Activated T-helper 2 cell treated with anti-CD3 and anti-CD28 coated beads, Interferon-gamma antibody, Interleukin-2, Interleukin-4, amounts not matched to agents 10 μg/mL and 5 μg/mL and 100 μg/mL, durations not matched to agents 14 hours and 24 hours and 36 hours (primary cell): ENCODE data around the gene YBEY. TPM values are rescaled to one million over a fixed set of nuclear protein-coding genes. Genes with fewer than 3 reads are reported as not detected.

Experiments used
- DNase-seq: peaks from one replicate; pipeline ENCODE4 v3.0.0; 2021; ENCODE audit warnings: low spot score
- H3K27ac Mint-ChIP-seq: one replicate; pipeline ENCODE4 v1.8.0; 2021; ENCODE audit warnings: mixed read lengths
- H3K27me3 Mint-ChIP-seq: one replicate; pipeline ENCODE4 v1.8.0; 2021; ENCODE audit warnings: low read depth, mixed read lengths
- H3K36me3 Mint-ChIP-seq: one replicate; pipeline ENCODE4 v1.8.0; 2021; ENCODE audit warnings: low read depth, mixed read lengths
- H3K4me1 Mint-ChIP-seq: one replicate; pipeline ENCODE4 v1.8.0; 2021; ENCODE audit warnings: low read depth, mixed read lengths
- H3K4me3 Mint-ChIP-seq: one replicate; pipeline ENCODE4 v1.8.0; 2021; ENCODE audit warnings: low read depth, mild to moderate bottlenecking, moderate library complexity, mixed read lengths
- H3K9me3 Mint-ChIP-seq: one replicate; pipeline ENCODE4 v1.8.0; 2021; ENCODE audit warnings: mixed read lengths
- intact Hi-C: fragments of 100-400 bp; cut with micrococcal nuclease; formaldehyde crosslinking; loops from one replicate; pipeline ENCODE4 v1.15.1; 2023
- total RNA-seq: library from RNA; stranded (reverse); gene quantifications from 2 replicates; pipeline ENCODE4 v1.2.3, GENCODE V29; 2022

Gene YBEY
- total RNA-seq, 1 donor from 2014 or later, result 14.4 TPM

DNA sequence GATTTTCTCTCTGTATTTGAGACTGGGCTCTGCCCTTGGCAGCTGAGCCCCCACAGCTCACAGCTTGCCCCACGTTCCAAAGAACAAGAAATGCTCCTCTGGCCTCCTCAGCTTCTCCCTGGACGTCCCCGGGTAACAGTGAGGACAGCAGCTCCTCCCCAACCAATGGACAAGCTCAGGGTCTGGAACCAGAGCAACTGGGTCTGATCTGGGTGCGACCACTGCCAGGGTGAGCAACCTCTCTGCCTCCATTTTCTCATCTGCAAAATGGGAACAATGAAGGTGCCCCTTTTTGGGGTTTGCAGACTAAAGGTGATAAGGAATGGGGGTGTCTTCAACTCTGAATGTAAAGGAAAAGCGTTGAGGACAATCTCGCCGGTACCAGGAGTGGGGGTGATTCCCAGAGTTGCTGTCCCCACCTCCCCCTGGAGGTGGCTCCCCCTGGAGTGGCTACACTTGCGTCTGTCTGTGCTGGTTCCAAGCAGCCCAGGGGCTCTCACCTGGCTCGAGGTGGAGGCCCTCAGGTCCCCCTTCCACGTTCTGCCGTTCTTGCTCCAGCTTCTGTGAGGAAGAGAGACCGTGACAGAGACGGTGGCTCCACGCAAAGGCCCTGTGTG, 30.7 kb downstream of the YBEY start:
- Mint-ChIP-seq H3K9me3 (peaks cover 4% of the 10 kb centered on the region), H3K4me1 (peaks cover 15% of the 10 kb centered on the region), H3K4me3 (no peak overlapping the region), H3K27ac (no peak overlapping the region), H3K36me3 (peaks cover 47% of the 10 kb centered on the region), H3K27me3 (no peaks in the 10 kb centered on the region)
- intact Hi-C loops, result no loop called here
- no peak for DNase-seq

DNA sequence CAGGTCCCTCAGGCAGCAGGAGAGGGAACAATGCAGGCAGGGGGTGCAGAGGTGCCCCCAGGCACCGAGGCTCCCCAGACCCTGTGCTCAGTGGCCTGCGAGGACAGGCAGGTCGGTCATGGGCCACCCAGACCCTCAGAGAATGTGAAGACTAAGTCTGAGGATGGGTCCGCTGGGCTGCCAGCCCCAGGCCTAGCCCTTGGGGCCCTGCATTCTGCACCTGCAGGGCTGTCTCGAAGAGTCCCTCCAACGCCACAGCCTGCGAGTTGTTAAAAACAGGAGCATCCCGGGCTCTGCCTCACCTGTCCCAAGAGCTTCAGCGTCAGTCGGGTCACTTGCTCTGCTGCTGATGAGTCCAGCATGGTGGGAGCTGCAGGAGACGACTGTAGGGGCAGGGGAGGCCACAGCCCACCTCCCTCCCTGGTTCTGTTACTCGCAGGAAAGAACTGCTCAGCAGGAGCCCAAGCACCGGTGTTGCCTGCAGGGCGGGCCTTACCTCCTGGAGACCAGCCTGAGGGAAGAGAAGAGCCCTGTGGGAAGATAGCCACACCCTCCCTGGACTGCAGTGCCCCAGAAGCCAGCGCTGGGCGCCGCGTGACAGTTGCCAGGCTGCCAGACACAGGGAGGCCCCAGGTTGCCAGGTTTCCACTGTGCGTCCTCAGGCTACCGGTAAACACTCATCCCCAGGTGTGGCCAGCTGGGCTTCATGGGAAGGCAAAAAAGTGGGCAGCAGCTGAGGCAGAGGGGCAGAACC, 31.7 kb downstream of the YBEY start:
- intact Hi-C loops, result no loop called here
- H3K36me3 Mint-ChIP-seq, result peaks cover 49% of the 10 kb centered on the region
- peaks cover 18% of the 10 kb centered on the region for H3K4me1 Mint-ChIP-seq
- H3K27me3 Mint-ChIP-seq, result no peaks in the 10 kb centered on the region
- no peak for DNase-seq
- no peak overlapping the region for H3K4me3 Mint-ChIP-seq
- peaks cover under 1% of the 10 kb centered on the region for H3K9me3 Mint-ChIP-seq
- H3K27ac Mint-ChIP-seq, result no peak overlapping the region

DNA sequence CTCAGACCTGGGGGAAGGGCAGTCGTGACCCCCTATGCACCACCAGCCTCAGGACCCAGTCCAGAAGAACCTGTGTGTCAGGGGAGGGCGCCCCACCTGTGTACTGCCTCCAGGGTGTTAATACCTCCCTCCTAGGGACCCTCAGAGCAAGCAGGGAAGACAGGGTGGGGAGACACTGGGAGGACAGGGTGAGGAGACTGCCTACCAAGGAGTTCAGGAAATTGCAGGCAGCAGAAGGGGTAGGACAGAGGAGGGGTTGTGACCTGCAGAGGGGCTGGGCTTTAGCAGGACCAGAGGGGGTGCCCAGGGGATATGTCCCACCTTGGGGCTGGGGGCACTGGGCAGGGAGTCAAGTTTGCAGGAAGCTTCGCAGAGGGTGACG, 32.3 kb downstream of the YBEY start:
- Mint-ChIP-seq H3K4me3 (no peak overlapping the region), H3K4me1 (peaks cover 18% of the 10 kb centered on the region), H3K36me3 (peaks cover 49% of the 10 kb centered on the region), H3K27me3 (no peaks in the 10 kb centered on the region), H3K27ac (no peak overlapping the region), H3K9me3 (no peaks in the 10 kb centered on the region)
- intact Hi-C loops, result no loop called here
- DNase-seq, result no peak

DNA sequence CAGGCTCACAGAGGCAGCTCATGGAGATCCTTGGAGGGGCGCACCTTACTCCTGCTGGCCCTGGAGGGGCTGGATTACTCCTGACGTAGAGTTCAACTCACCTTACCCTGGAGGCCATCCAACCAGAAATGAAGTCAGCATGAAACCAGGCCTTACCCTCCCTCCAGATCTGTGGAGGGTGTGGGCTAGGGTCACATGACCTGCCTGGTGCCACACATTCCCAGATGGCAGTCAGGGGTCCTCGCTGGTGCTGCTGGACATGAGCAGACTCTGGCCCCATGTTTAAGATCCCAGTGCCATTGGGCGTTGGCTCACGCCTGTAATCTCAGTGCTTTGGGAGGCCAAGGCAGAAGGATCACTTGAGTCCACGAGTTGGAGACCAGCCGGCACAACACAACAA, 33.0 kb downstream of the YBEY start:
- intact Hi-C loops, result no loop called here
- Mint-ChIP-seq H3K4me3 (no peak overlapping the region), H3K4me1 (peaks cover 18% of the 10 kb centered on the region), H3K27me3 (no peaks in the 10 kb centered on the region), H3K27ac (no peak overlapping the region), H3K9me3 (no peaks in the 10 kb centered on the region), H3K36me3 (peaks cover 44% of the 10 kb centered on the region)
- no peak for DNase-seq

DNA sequence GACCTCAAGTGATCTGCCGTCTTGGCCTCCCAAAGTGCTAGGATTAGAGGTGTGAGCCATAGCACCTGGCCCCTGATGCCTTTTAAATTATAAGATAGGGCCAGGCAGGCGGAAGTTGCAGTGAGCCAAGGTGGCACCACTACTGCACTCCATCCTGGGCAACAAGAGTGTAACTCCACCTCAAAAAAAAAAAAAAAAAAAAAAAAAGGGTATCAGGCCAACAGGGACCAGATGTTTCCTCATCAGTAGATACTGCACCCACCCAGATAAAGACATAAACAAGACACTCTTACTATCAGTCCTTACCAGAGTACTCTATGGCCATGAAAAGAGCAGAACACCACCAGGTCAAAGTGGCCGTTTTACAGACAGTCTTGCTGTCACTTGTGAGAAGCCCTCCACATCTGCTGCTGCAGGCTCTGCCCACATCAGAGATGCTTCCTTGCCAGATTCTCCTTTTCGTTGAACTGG, 34.2 kb downstream of the YBEY start:
- Mint-ChIP-seq H3K27me3 (no peaks in the 10 kb centered on the region), H3K9me3 (no peaks in the 10 kb centered on the region), H3K4me3 (peak overlapping the region; percentile 39), H3K36me3 (peaks cover 39% of the 10 kb centered on the region), H3K4me1 (peaks cover 20% of the 10 kb centered on the region), H3K27ac (peak overlapping the region; percentile 33)
- no peak for DNase-seq
- intact Hi-C loops, result loop anchor here (10.0 kb wide), 1 partner anchor 346 kb away; no protein-coding TSS in a partner anchor

DNA sequence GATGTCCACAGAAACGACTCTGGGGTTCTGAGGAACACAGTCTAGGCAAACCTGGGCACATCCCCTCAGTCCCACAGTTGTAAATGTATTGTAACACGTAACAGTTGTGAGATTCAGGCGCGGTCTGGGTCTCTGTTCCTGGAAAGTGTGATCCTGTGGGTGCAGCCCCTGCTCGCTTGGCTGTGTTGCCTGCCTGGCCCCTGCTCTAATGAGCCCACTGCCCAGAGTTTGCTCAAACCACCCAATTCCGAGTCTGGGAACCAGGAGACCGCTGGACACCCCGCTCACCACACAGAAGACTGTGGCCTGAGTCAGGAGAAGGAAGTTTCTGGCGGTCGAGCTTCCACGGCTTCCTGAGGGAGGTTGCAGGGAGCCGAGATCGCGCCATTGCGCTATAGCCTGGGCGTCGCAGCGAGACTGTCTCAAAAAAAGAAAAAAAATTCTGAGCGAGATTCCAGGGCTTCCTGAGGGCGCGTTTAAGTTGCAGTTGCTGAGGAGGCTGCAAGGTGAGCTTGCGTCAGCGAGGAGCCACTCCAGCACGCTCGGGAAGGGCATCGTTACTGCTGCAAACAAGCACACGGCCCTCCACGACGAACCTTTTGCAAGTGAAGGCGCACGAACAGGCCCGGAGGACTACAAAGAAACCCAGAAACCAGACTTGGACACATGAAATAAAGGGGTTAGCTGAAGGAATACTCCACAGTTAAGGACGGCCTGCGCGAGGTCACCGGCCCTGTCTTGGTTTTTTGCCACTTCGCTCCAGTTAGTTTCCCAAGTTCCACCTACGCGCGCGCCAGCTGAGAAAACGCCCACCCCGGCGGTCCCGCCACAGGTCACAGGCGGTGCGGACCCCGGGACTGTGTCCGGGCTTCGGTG, 36.4 kb downstream of the YBEY start:
- Mint-ChIP-seq H3K27me3 (no peaks in the 10 kb centered on the region), H3K4me3 (peak overlapping the region; percentile 97), H3K4me1 (peaks cover 30% of the 10 kb centered on the region), H3K27ac (peak overlapping the region; percentile 93), H3K9me3 (no peaks in the 10 kb centered on the region), H3K36me3 (peaks cover 44% of the 10 kb centered on the region)
- intact Hi-C loops, result loop anchor here (10.0 kb wide), 1 partner anchor 348 kb away; no protein-coding TSS in a partner anchor
- no peak for DNase-seq

DNA sequence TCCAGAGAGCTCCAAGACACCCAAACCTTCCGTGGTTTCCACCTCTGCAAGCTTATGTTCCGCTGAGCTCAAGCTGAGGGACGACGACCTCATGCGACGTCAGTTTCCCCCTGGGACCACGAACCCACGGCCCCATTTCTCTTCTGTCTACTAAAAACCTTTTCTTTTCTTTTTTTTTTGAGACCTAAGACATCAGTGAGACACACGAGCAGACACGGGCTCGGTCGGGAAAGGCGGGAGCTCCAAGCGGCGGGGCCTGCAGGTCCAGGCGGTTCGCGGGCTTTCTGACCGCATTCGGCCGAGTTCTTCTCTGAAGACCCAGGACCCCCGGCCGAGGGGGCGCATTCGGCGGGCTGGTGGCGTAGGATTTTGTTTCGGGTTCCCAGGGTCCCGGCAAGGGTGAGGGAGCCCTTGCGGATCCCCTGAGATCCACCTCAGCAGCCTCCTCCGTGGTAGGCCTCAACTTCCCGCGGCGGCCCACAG, 37.1 kb downstream of the YBEY start:
- peak overlapping the region; percentile 97 for H3K4me3 Mint-ChIP-seq
- H3K36me3 Mint-ChIP-seq, result peaks cover 49% of the 10 kb centered on the region
- no peaks in the 10 kb centered on the region for H3K27me3 Mint-ChIP-seq
- intact Hi-C loops, result loop anchor here (10.0 kb wide), 1 partner anchor 348 kb away; no protein-coding TSS in a partner anchor
- H3K4me1 Mint-ChIP-seq, result peaks cover 30% of the 10 kb centered on the region
- H3K9me3 Mint-ChIP-seq, result no peaks in the 10 kb centered on the region
- H3K27ac Mint-ChIP-seq, result peak overlapping the region; percentile 93
- no peak for DNase-seq

DNA sequence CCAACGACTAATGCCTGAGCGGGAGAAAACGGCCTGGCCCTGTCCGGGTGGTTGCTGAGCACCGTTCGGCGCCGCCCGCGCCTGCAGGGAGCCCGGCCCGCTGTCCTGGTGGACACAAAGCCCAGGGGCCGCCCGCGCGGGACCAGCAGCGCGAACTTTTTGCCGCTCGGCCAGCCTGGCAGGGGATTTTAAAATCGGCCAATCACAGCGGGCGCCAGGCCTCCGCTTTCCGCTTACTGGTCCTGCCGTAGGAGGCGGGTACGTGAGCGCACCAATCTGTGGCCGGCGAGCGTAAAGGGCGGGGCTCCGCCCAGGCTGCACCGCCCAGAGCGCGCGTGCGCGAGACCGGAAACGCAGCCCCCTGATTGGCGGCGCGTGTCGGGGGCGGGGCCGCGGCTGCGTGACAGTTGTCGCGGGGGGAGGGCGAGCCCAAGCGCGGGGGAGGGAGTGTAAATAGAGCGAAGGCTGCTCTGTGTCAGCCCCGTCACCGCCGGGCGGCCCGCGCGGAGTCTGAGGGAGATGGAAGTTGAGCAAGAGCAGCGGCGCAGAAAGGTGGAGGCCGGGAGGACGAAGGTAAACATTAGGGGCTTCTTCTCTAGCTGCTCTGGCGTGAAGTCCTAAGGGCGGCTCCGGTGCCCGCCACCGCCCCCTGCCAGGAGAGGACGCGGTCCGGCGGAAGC, 37.7 kb downstream of the YBEY start, which contains the start of the genes C21orf58 and PCNT:
Gene C21orf58, minus strand, starts transcription at position 161 of the 680 bp plus-strand sequence. CDS start 1,132 bp downstream, outside the sequence.
Gene PCNT, plus strand, starts transcription at position 447 of the 680 bp plus-strand sequence. Its CDS starts 73 bp downstream, at position 520.
- DNase-seq, result peak; percentile 98
- Mint-ChIP-seq H3K9me3 (no peaks in the 10 kb centered on the region), H3K27me3 (no peaks in the 10 kb centered on the region), H3K36me3 (peaks cover 48% of the 10 kb centered on the region), H3K4me3 (peak within 1 kb of the TSS; percentile 97), H3K27ac (peak within 1 kb of the TSS; percentile 99), H3K4me1 (peaks cover 30% of the 10 kb centered on the region)
- intact Hi-C loops, result loop anchor here (1.0 to 10.0 kb wide), 3 partner anchors 38 to 349 kb away; partner anchors contain the start of genes LSS and YBEY

DNA sequence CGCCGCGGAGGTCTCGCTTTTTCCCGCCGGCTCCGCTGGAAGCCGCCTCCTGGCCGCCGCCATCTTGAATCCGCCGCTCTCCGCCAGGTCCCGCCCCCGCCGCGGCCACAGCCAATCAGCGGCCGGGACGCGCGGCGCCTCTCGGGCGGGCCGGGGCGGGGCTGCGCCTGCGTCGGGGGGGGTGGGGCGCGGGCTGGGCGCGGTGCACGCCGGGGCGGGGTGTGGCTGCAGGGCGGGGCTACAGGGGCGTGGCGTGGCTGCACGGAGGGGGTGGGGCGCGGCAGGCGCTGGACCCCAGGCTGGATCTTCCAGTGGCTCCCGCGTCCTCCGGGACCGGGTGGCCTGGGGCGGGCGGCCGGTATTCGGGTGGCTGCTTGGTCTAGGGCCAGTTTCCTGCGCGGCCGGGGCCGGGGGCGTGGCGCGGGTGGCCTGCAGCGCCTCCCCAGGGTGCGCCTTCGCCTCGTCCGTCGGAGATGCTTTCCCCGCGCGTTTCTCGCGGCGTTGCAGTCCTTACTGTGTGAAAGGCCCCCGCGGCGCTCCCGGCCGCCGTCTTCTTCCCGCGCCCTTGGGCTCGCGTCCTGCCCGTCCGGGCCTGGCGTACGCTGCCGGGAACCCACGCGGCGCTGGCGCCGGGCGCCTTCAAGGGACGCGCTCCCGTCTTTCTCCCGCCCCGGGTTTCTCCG, 38.4 kb downstream of the YBEY start:
- peak; percentile 78 for DNase-seq
- no peaks in the 10 kb centered on the region for H3K9me3 Mint-ChIP-seq
- peak overlapping the region; percentile 99 for H3K27ac Mint-ChIP-seq
- H3K27me3 Mint-ChIP-seq, result no peaks in the 10 kb centered on the region
- H3K36me3 Mint-ChIP-seq, result peaks cover 55% of the 10 kb centered on the region
- H3K4me1 Mint-ChIP-seq, result peaks cover 30% of the 10 kb centered on the region
- H3K4me3 Mint-ChIP-seq, result peak overlapping the region; percentile 97
- intact Hi-C loops, result loop anchor here (1.0 to 10.0 kb wide), 4 partner anchors 38 to 350 kb away; partner anchors contain the start of genes DIP2A, LSS and YBEY

DNA sequence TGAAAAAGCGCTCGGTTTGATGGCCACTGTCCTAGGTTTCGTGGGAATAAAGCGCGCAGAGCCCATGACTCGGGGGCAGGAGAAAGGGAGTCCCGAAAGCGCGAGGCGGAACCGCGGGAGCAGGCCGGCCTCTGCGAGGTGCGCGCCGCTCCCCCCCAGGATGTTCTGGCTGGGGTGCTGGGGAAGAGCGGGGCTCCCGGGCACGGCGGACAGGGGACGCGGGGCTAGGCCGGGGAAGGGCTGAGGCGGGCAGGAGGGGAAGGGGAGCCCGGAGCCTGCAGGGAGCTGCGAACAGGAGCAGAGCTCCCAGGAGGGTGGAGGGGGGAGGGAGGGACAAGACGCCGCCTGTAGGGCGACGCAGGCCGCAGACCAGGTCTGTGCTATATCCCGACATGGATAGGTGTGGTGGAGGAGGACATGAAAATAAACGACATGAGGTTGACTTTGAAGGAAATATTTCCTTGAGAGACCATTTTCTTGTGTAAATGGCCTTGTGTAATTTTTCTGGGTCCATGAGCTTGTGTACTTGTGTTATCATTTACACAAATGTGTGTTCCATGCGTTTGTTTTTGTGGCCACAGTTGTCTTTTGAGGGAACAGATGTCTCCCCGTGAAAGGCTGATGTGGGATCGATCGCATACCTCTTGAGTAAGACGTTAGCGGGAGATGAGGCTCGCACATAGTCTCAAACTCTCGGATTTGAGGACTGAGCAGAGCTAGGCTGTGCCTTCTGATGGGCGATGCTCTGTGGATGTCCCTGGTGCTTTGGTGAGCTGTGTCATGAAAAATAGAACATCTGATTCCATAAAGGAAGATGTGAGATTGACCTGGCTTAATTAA, 39.2 kb downstream of the YBEY start:
- H3K27ac Mint-ChIP-seq, result peak overlapping the region; percentile 51
- H3K9me3 Mint-ChIP-seq, result no peaks in the 10 kb centered on the region
- H3K4me1 Mint-ChIP-seq, result peaks cover 28% of the 10 kb centered on the region
- peaks cover 54% of the 10 kb centered on the region for H3K36me3 Mint-ChIP-seq
- H3K4me3 Mint-ChIP-seq, result peak overlapping the region; percentile 75
- no peaks in the 10 kb centered on the region for H3K27me3 Mint-ChIP-seq
- intact Hi-C loops, result loop anchor here (1.0 to 10.0 kb wide), 3 partner anchors 96 to 350 kb away; partner anchors contain the start of genes DIP2A and LSS
- DNase-seq, result peak; percentile 25
